Vagina (tissue), 2 donors: ENCODE measurements around the gene FRMD4A. TPM values are rescaled to one million over a fixed set of nuclear protein-coding genes. Genes with fewer than 3 reads are reported as not detected.
"Not testable (repeated sequence)": the region's sequence is repeated elsewhere in the genome, so short reads cannot be mapped to it uniquely, and the experiment has no call there.

ENCODE experiments used
- DNase-seq, 2 donors: peaks; one replicate each; pipeline ENCODE4 v3.0.0-alpha.2; 2017; ENCODE audit errors: extremely low spot score in 2 of 2
- H3K27ac ChIP-seq: fragments of 200-600 bp; sonication (generic); one replicate; pipeline ENCODE4 v1.5.1; 2019
- H3K27me3 ChIP-seq: fragments of 200-600 bp; sonication (generic); one replicate; pipeline ENCODE4 v1.5.1; 2019
- H3K36me3 ChIP-seq, 2 donors: fragments of 200-600 bp; sonication (generic); one replicate each; pipeline ENCODE4 v1.5.1; 2017 to 2019
- H3K4me1 ChIP-seq: fragments of 200-600 bp; sonication (generic); one replicate; pipeline ENCODE4 v1.5.1; 2019
- H3K4me3 ChIP-seq, 2 donors: fragments of 200-600 bp; sonication (generic); 1 replicate in 1 of 2; 2 replicates in 1 of 2; pipeline ENCODE4 v1.5.1; 2016 to 2019
- H3K9me3 ChIP-seq: fragments of 200-600 bp; sonication (generic); one replicate; pipeline ENCODE4 v1.5.1; 2019
- POLR2A ChIP-seq, 2 donors: fragments of 450-650 bp; IDR thresholded peaks; one replicate each; pipeline ENCODE4 v1.6.1; 2017; ENCODE audit warnings: antibody characterized with exemption in 2 of 2, mild to moderate bottlenecking in 2 of 2, moderate library complexity in 2 of 2
- POLR2AphosphoS5 ChIP-seq, 2 donors: sonication (generic); formaldehyde crosslinking; IDR thresholded peaks; one replicate each; pipeline ENCODE4 v1.9.0; 2017; ENCODE audit warnings: antibody characterized with exemption in 2 of 2, mild to moderate bottlenecking in 2 of 2, low read depth in 1 of 2; ENCODE audit not compliant: insufficient read depth in 1 of 2
- intact Hi-C: fragments of 100-400 bp; cut with DNase I; formaldehyde crosslinking; loops from one replicate; pipeline ENCODE4 v1.15.1; 2023
- total RNA-seq: library from RNA; depleted of rRNA; stranded (reverse); fragments of >200 nt; gene quantifications from one replicate; pipeline ENCODE4 v1.2.3, GENCODE V29; 2016
- TF ChIP-seq, protein P1 (sequence below), 3 experiments: fragments of 450-650 bp in 2 of 3; fragments of 200-600 bp in 1 of 3; sonication (generic) in 1 of 3; IDR thresholded peaks; one replicate each; pipeline ENCODE4 v1.5.1; 2017 to 2019; ENCODE audit warnings: antibody characterized with exemption in 3 of 3, mild to moderate bottlenecking in 2 of 3, moderate library complexity in 2 of 3

Gene FRMD4A
- total RNA-seq, 1 donor from 2014 or later: 24.8 TPM

DNA sequence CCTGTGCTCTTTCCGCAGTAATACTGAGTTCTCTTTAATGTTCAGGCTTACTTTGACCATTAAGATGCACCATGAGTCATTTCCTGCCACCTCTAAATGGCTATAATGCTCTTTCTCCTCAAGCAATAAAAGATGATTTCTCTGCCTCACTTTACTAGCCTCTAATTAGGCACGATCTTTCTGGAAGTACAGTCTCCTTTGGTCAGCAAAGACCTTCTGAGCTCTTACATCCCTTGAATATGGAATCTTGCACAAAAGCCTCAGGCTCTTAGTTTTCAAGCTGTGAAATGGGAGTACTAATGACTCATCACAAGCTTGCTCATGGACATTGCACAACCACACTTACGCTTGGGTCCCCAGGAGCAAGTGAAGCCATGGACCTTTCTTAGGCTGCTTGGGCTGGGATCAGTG lies 85.9 kb downstream of the FRMD4A start:
- Histone ChIP-seq H3K4me3 (no peak overlapping the region), H3K27ac (no peak overlapping the region), H3K4me1 (no peaks in the 10 kb centered on the region), H3K36me3 (no peaks in the 10 kb centered on the region), H3K27me3 (no peaks in the 10 kb centered on the region), H3K9me3 (no peaks in the 10 kb centered on the region)
- no peak for DNase-seq
- no peak for TF ChIP-seq POLR2AphosphoS5 (IDR thresholded peaks at IDR 0.05; ENCODE audit: insufficient read depth in 1 of 2, low read depth in 1 of 2)
- no peak for TF ChIP-seq POLR2A (IDR thresholded peaks at IDR 0.05)
- TF ChIP-seq, protein P1, sequence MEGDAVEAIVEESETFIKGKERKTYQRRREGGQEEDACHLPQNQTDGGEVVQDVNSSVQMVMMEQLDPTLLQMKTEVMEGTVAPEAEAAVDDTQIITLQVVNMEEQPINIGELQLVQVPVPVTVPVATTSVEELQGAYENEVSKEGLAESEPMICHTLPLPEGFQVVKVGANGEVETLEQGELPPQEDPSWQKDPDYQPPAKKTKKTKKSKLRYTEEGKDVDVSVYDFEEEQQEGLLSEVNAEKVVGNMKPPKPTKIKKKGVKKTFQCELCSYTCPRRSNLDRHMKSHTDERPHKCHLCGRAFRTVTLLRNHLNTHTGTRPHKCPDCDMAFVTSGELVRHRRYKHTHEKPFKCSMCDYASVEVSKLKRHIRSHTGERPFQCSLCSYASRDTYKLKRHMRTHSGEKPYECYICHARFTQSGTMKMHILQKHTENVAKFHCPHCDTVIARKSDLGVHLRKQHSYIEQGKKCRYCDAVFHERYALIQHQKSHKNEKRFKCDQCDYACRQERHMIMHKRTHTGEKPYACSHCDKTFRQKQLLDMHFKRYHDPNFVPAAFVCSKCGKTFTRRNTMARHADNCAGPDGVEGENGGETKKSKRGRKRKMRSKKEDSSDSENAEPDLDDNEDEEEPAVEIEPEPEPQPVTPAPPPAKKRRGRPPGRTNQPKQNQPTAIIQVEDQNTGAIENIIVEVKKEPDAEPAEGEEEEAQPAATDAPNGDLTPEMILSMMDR (IDR thresholded peaks at IDR 0.05): no peak
- intact Hi-C loops: no loop called here

- Histone ChIP-seq H3K36me3 (no peaks in the 10 kb centered on the region), H3K27me3 (no peaks in the 10 kb centered on the region), H3K9me3 (no peaks in the 10 kb centered on the region), H3K27ac (no peak overlapping the region), H3K4me3 (no peak overlapping the region), H3K4me1 (no peaks in the 10 kb centered on the region)
- no peak for DNase-seq
- intact Hi-C loops: no loop called here
- TF ChIP-seq, protein P1 (IDR thresholded peaks at IDR 0.05): no peak
- TF ChIP-seq POLR2AphosphoS5 (IDR thresholded peaks at IDR 0.05; ENCODE audit: insufficient read depth in 1 of 2, low read depth in 1 of 2) (no peak), POLR2A (IDR thresholded peaks at IDR 0.05) (no peak)
These were observed 86.6 kb downstream of the FRMD4A start for GRCh38 chr10:14244147-14244546.

- no peak overlapping the region for H3K27ac ChIP-seq
- no peak overlapping the region for H3K4me3 ChIP-seq
- DNase-seq: no peak
- no peaks in the 10 kb centered on the region for H3K4me1 ChIP-seq
- TF ChIP-seq, protein P1 (IDR thresholded peaks at IDR 0.05): no peak
- no peak for TF ChIP-seq POLR2A (IDR thresholded peaks at IDR 0.05)
- TF ChIP-seq POLR2AphosphoS5 (IDR thresholded peaks at IDR 0.05; ENCODE audit: insufficient read depth in 1 of 2, low read depth in 1 of 2): no peak
- no peaks in the 10 kb centered on the region for H3K9me3 ChIP-seq
- H3K27me3 ChIP-seq: no peaks in the 10 kb centered on the region
- intact Hi-C loops: no loop called here
- no peaks in the 10 kb centered on the region for H3K36me3 ChIP-seq
These were observed 87.5 kb downstream of the FRMD4A start for GRCh38 chr10:14243221-14243620.

GRCh38 chr10:14241196-14241595 lies 89.5 kb downstream of the FRMD4A start:
- H3K27me3 ChIP-seq: no peaks in the 10 kb centered on the region
- no peak overlapping the region for H3K27ac ChIP-seq
- no peaks in the 10 kb centered on the region for H3K36me3 ChIP-seq
- no peak overlapping the region for H3K4me3 ChIP-seq
- no peaks in the 10 kb centered on the region for H3K9me3 ChIP-seq
- no peaks in the 10 kb centered on the region for H3K4me1 ChIP-seq
- intact Hi-C loops: no loop called here
- TF ChIP-seq POLR2A (IDR thresholded peaks at IDR 0.05) (no peak), POLR2AphosphoS5 (IDR thresholded peaks at IDR 0.05; ENCODE audit: insufficient read depth in 1 of 2, low read depth in 1 of 2) (no peak)
- TF ChIP-seq, protein P1 (IDR thresholded peaks at IDR 0.05): no peak
- no peak for DNase-seq

DNA sequence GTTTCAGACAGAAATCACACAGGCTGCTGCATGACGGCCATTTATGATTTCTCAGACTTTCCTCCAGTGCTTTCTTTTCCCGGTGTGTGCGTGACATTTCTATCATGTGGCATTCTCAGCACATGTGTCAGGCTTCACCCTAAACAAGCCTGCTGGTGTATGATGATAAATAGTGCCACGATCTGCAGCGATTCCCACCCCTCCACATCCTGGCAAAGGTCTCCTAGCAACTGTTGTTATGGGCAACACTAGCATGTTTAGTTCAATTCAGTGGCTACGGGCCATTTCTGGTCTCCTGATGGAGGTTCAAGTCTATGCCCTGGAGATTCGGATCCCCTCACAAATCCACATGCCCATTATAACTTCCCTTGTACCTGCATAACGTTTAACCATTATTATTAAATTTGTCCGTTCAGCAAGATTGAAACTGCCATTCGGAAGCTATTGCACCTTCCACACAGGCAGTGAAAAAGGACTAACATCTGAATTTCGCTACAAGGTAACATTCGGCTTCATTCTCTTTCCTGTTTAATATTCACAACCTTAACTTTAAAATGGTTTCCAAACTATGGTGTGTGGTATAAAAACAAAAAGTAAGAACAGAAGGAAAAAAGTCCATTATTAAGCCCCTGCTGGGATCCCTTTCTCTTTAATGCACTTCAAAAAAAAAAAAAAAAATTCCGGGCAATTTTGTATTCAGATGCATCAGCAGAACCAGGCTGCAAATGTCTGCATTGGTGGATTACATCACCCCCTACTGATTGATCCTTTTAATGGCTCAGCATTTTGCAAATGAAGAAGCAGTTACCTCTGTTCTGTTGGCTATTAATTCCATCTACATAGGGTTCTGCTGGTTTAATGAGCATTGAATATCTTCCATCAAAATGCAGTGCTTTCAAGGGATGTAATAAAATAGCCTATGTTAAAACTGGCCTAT lies 90.2 kb downstream of the FRMD4A start:
- intact Hi-C loops: no loop called here
- no peak overlapping the region for H3K4me3 ChIP-seq
- no peaks in the 10 kb centered on the region for H3K27me3 ChIP-seq

DNA sequence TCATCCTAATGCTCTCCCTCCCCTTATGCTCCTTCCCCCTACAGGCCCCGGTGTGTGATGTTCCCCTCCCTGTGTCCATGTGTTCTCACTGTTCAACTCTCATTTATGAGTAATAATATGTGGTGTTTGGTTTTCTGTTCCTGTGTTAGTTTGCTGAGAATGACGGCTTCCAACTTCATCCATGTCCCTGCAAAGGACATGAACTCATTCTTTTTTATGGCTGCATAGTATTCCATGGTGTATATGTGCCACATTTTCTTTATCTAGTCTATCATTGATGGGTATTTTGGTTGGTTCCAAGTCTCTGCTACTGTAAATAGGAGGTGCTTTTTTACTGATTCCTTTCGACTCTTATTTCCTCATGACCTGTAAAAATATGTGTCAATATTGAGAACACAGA lies 92.1 kb downstream of the FRMD4A start:
- H3K27me3 ChIP-seq, intact Hi-C loops, H3K36me3 ChIP-seq, H3K4me3 ChIP-seq, H3K9me3 ChIP-seq, H3K4me1 ChIP-seq, H3K27ac ChIP-seq: not testable (repeated sequence)
- peak in 1 of 2 donors; percentile 3 for DNase-seq

More for the DNA sequence above, 90.2 kb downstream of the FRMD4A start:
- Histone ChIP-seq H3K4me1 (no peaks in the 10 kb centered on the region), H3K27ac (no peak overlapping the region), H3K36me3 (no peaks in the 10 kb centered on the region), H3K9me3 (no peaks in the 10 kb centered on the region)
- TF ChIP-seq POLR2AphosphoS5 (IDR thresholded peaks at IDR 0.05; ENCODE audit: insufficient read depth in 1 of 2, low read depth in 1 of 2) (no peak), POLR2A (IDR thresholded peaks at IDR 0.05) (no peak)
- TF ChIP-seq, protein P1 (IDR thresholded peaks at IDR 0.05): no peak
- DNase-seq: no peak
